ENCODE measurements around the gene TPK1. TPM values are rescaled to one million over a fixed set of nuclear protein-coding genes. Genes with fewer than 3 reads are reported as not detected.

TPK1 gene
- total RNA-seq, 1 donor from 2014 or later: 11.3 TPM

- DNase-seq (ENCODE audit: extremely low read depth, low read depth, low spot score): no peak
Measured at GRCh38 chr7:144546782-144547181, 289.1 kb downstream of the TPK1 start.

GRCh38 chr7:144545330-144545729 is 290.5 kb downstream of the TPK1 start:
- no peak for DNase-seq (ENCODE audit: extremely low read depth, low read depth, low spot score)

GRCh38 chr7:144534655-144535395 is 301.0 kb downstream of the TPK1 start:
- no peak for DNase-seq (ENCODE audit: extremely low read depth, low read depth, low spot score)

GRCh38 chr7:144534196-144534595 is 301.7 kb downstream of the TPK1 start:
- DNase-seq (ENCODE audit: extremely low read depth, low read depth, low spot score): no peak

- no peak for DNase-seq (ENCODE audit: extremely low read depth, low read depth, low spot score)
Measured at GRCh38 chr7:144531181-144531580, 304.7 kb downstream of the TPK1 start.

GRCh38 chr7:144529269-144529926 is 306.5 kb downstream of the TPK1 start:
- DNase-seq (ENCODE audit: extremely low read depth, low read depth, low spot score): no peak

GRCh38 chr7:144528536-144529045 is 307.3 kb downstream of the TPK1 start:
- no peak for DNase-seq (ENCODE audit: extremely low read depth, low read depth, low spot score)

- no peak for DNase-seq (ENCODE audit: extremely low read depth, low read depth, low spot score)
Measured at GRCh38 chr7:144527051-144527471, 308.8 kb downstream of the TPK1 start.

- DNase-seq (ENCODE audit: extremely low read depth, low read depth, low spot score): no peak
Measured at GRCh38 chr7:144525956-144526355, 309.9 kb downstream of the TPK1 start.

- no peak for DNase-seq (ENCODE audit: extremely low read depth, low read depth, low spot score)
Measured at GRCh38 chr7:144524271-144524670, 311.6 kb downstream of the TPK1 start.

GRCh38 chr7:144523621-144524020 is 312.2 kb downstream of the TPK1 start:
- DNase-seq (ENCODE audit: extremely low read depth, low read depth, low spot score): no peak

GRCh38 chr7:144519925-144520324 is 315.9 kb downstream of the TPK1 start:
- no peak for DNase-seq (ENCODE audit: extremely low read depth, low read depth, low spot score)

GRCh38 chr7:144518360-144518759 is 317.5 kb downstream of the TPK1 start:
- no peak for DNase-seq (ENCODE audit: extremely low read depth, low read depth, low spot score)

- DNase-seq (ENCODE audit: extremely low read depth, low read depth, low spot score): no peak
Measured at GRCh38 chr7:144517749-144518148, 318.1 kb downstream of the TPK1 start.

GRCh38 chr7:144516729-144517525 is 318.9 kb downstream of the TPK1 start:
- DNase-seq (ENCODE audit: extremely low read depth, low read depth, low spot score): no peak

GRCh38 chr7:144513334-144513733 is 322.5 kb downstream of the TPK1 start:
- peak; percentile 5 for DNase-seq (ENCODE audit: extremely low read depth, low read depth, low spot score)

GRCh38 chr7:144510621-144511020 is 325.2 kb downstream of the TPK1 start:
- DNase-seq (ENCODE audit: extremely low read depth, low read depth, low spot score): no peak

GRCh38 chr7:144508702-144509101 is 327.2 kb downstream of the TPK1 start:
- DNase-seq (ENCODE audit: extremely low read depth, low read depth, low spot score): no peak

- DNase-seq (ENCODE audit: extremely low read depth, low read depth, low spot score): no peak
Measured at GRCh38 chr7:144503215-144503614, 332.6 kb downstream of the TPK1 start.

GRCh38 chr7:144500225-144500624 is 335.6 kb downstream of the TPK1 start:
- no peak for DNase-seq (ENCODE audit: extremely low read depth, low read depth, low spot score)

- DNase-seq (ENCODE audit: extremely low read depth, low read depth, low spot score): no peak
Measured at GRCh38 chr7:144497282-144497681, 338.6 kb downstream of the TPK1 start.
